Measurements from ENCODE around the gene GPC3.

GRCh38 chrX:134024686-134025377 lies 39.4 kb upstream of the GPC3 start:
- TF ChIP-seq CTCF (conservative IDR thresholded peaks at IDR 0.05) (no peak), EZH2 (IDR thresholded peaks at IDR 0.05; ENCODE audit: low read depth) (no peak)
